ENCODE measurements around the gene MCF2L2.
"Not testable (repeated sequence)": the region's sequence is repeated elsewhere in the genome, so short reads cannot be mapped to it uniquely, and the experiment has no call there.

Gene MCF2L2

GRCh38 chr3:183252118-183252782 is 176.2 kb downstream of the MCF2L2 start:
- in situ Hi-C loops (cut with MboI; ENCODE audit: low sequenced_read_pairs), result no loop called here

- in situ Hi-C loops (cut with MboI; ENCODE audit: low sequenced_read_pairs), result no loop called here
These were observed 179.3 kb downstream of the MCF2L2 start for GRCh38 chr3:183249006-183249718.

GRCh38 chr3:183247011-183247589 is 181.3 kb downstream of the MCF2L2 start:
- in situ Hi-C loops (cut with MboI; ENCODE audit: low sequenced_read_pairs), result no loop called here

- in situ Hi-C loops (cut with MboI; ENCODE audit: low sequenced_read_pairs), result no loop called here
These were observed 183.4 kb downstream of the MCF2L2 start for GRCh38 chr3:183244981-183245476.

- in situ Hi-C loops (cut with MboI; ENCODE audit: low sequenced_read_pairs), result no loop called here
These were observed 184.2 kb downstream of the MCF2L2 start for GRCh38 chr3:183244219-183244618.

GRCh38 chr3:183242431-183242830 is 186.0 kb downstream of the MCF2L2 start:
- in situ Hi-C loops (cut with MboI; ENCODE audit: low sequenced_read_pairs), result no loop called here

- in situ Hi-C loops (cut with MboI; ENCODE audit: low sequenced_read_pairs), result no loop called here
These were observed 189.4 kb downstream of the MCF2L2 start for GRCh38 chr3:183239046-183239445.

GRCh38 chr3:183233966-183234365 is 194.5 kb downstream of the MCF2L2 start:
- in situ Hi-C loops (cut with MboI; ENCODE audit: low sequenced_read_pairs), result no loop called here

GRCh38 chr3:183230826-183231225 is 197.6 kb downstream of the MCF2L2 start:
- in situ Hi-C loops (cut with MboI; ENCODE audit: low sequenced_read_pairs), result no loop called here

GRCh38 chr3:183230251-183230650 is 198.2 kb downstream of the MCF2L2 start:
- in situ Hi-C loops (cut with MboI; ENCODE audit: low sequenced_read_pairs), result not testable (repeated sequence)

GRCh38 chr3:183229178-183229577 is 199.2 kb downstream of the MCF2L2 start:
- in situ Hi-C loops (cut with MboI; ENCODE audit: low sequenced_read_pairs), result no loop called here

GRCh38 chr3:183227586-183227985 is 200.8 kb downstream of the MCF2L2 start:
- in situ Hi-C loops (cut with MboI; ENCODE audit: low sequenced_read_pairs), result no loop called here

GRCh38 chr3:183226333-183226890 is 202.0 kb downstream of the MCF2L2 start:
- in situ Hi-C loops (cut with MboI; ENCODE audit: low sequenced_read_pairs), result no loop called here

- in situ Hi-C loops (cut with MboI; ENCODE audit: low sequenced_read_pairs), result no loop called here
These were observed 204.0 kb downstream of the MCF2L2 start for GRCh38 chr3:183224180-183224970.

GRCh38 chr3:183222631-183223235 is 205.7 kb downstream of the MCF2L2 start:
- in situ Hi-C loops (cut with MboI; ENCODE audit: low sequenced_read_pairs), result no loop called here

GRCh38 chr3:183220828-183221227 is 207.6 kb downstream of the MCF2L2 start:
- in situ Hi-C loops (cut with MboI; ENCODE audit: low sequenced_read_pairs), result no loop called here

GRCh38 chr3:183218826-183219225 is 209.6 kb downstream of the MCF2L2 start:
- in situ Hi-C loops (cut with MboI; ENCODE audit: low sequenced_read_pairs), result no loop called here

GRCh38 chr3:183217548-183218332 is 210.7 kb downstream of the MCF2L2 start:
- in situ Hi-C loops (cut with MboI; ENCODE audit: low sequenced_read_pairs), result no loop called here

GRCh38 chr3:183215591-183216202 is 212.7 kb downstream of the MCF2L2 start:
- in situ Hi-C loops (cut with MboI; ENCODE audit: low sequenced_read_pairs), result no loop called here

Measured in HL-60/S4 (cell line).